Stimulated activated naive CD8-positive, alpha-beta T cell treated with anti-CD3 and anti-CD28 coated beads, Interleukin-15, Interleukin-2, amounts not matched to agents 100 U/mL and 50 U/mL, for 24 hours (primary cell): ENCODE results near the gene BCOR.

Experiments
- ATAC-seq: fragments of 150-1000 bp; cut with Tn5 transposase; one replicate; pipeline ENCODE4 v1.10.0; 2021
- DNase-seq: peaks from one replicate; pipeline ENCODE4 v3.0.0; 2021

The BCOR gene

GRCh38 chrX:40098264-40099054, 701 bp upstream of the BCOR start:
- DNase-seq (peak; percentile 53), ATAC-seq (peak; percentile 24)

GRCh38 chrX:40097141-40097503, 636 bp downstream of the BCOR start:
- DNase-seq, result no peak
- ATAC-seq, result no peak

- ATAC-seq (peak; percentile 5), DNase-seq (peak; percentile 63)
Measured at GRCh38 chrX:40096395-40097091, 1.2 kb downstream of the BCOR start.

GRCh38 chrX:40095583-40096394, 2.0 kb downstream of the BCOR start:
- ATAC-seq (no peak), DNase-seq (no peak)

GRCh38 chrX:40094900-40095582, 2.7 kb downstream of the BCOR start:
- no peak for ATAC-seq
- no peak for DNase-seq

GRCh38 chrX:40094041-40094899, 3.5 kb downstream of the BCOR start:
- no peak for DNase-seq
- no peak for ATAC-seq

- ATAC-seq, result no peak
Measured at GRCh38 chrX:40093586-40093985, 4.2 kb downstream of the BCOR start.

GRCh38 chrX:40092808-40093435, 4.8 kb downstream of the BCOR start:
- no peak for DNase-seq
- ATAC-seq, result no peak

More at GRCh38 chrX:40093586-40093985, 4.2 kb downstream of the BCOR start:
- no peak for DNase-seq

- DNase-seq (no peak), ATAC-seq (no peak)
Measured at GRCh38 chrX:40091691-40092421, 5.9 kb downstream of the BCOR start.

GRCh38 chrX:40090961-40091360, 6.8 kb downstream of the BCOR start:
- ATAC-seq (no peak), DNase-seq (no peak)

GRCh38 chrX:40090050-40090804, 7.5 kb downstream of the BCOR start:
- no peak for DNase-seq
- no peak for ATAC-seq

- no peak for DNase-seq
- no peak for ATAC-seq
Measured at GRCh38 chrX:40088803-40089540, 8.8 kb downstream of the BCOR start.

GRCh38 chrX:40088299-40088625, 9.5 kb downstream of the BCOR start:
- ATAC-seq (no peak), DNase-seq (no peak)

- DNase-seq, result no peak
- ATAC-seq, result no peak
Measured at GRCh38 chrX:40087425-40088298, 10.1 kb downstream of the BCOR start.

GRCh38 chrX:40086569-40087335, 11.0 kb downstream of the BCOR start:
- no peak for ATAC-seq
- DNase-seq, result no peak

- ATAC-seq (no peak), DNase-seq (no peak)
Measured at GRCh38 chrX:40085714-40086113, 12.0 kb downstream of the BCOR start.

- DNase-seq, result no peak
- ATAC-seq, result no peak
Measured at GRCh38 chrX:40085102-40085551, 12.6 kb downstream of the BCOR start.
